HepG2 (cell line): ENCODE measurements around the gene RABL6. TPM values are rescaled to one million over a fixed set of nuclear protein-coding genes. Genes with fewer than 3 reads are reported as not detected.

Experiments
- CBFB ChIP-seq: sonication (generic); formaldehyde crosslinking; IDR thresholded peaks from 2 replicates; pipeline ENCODE4 v1.4.0; 2020; ENCODE audit warnings: missing genetic modification reagents
- HES4 ChIP-seq: sonication (generic); formaldehyde crosslinking; IDR thresholded peaks from 2 replicates; pipeline ENCODE4 v1.9.0; 2021; ENCODE audit warnings: mild to moderate bottlenecking, missing genetic modification reagents, borderline replicate concordance
- HNF4A ChIP-seq: sonication (generic); formaldehyde crosslinking; IDR thresholded peaks from 2 replicates; pipeline ENCODE4 v1.4.0; 2020; ENCODE audit warnings: missing genetic modification reagents
- ISX ChIP-seq: sonication (generic); formaldehyde crosslinking; conservative IDR thresholded peaks from 2 replicates; pipeline ENCODE4 v1.5.0; 2020; ENCODE audit warnings: missing genetic modification reagents
- KDM5A ChIP-seq: fragments of 200-600 bp; sonication (generic); IDR thresholded peaks from 2 replicates; pipeline ENCODE4 v1.7.0; 2018; ENCODE audit warnings: antibody characterized with exemption, mild to moderate bottlenecking, low read length, borderline replicate concordance
- MIER2 ChIP-seq: IDR thresholded peaks from 2 replicates; pipeline ENCODE4 v1.6.1; 2016; ENCODE audit warnings: missing biosample characterization, missing genetic modification reagents
- SNAPC4 ChIP-seq: sonication (generic); formaldehyde crosslinking; IDR thresholded peaks from 2 replicates; pipeline ENCODE4 v1.4.0; 2020; ENCODE audit warnings: mild to moderate bottlenecking, missing genetic modification reagents
- SPEN ChIP-seq: sonication (generic); formaldehyde crosslinking; IDR thresholded peaks from 2 replicates; pipeline ENCODE4 v1.5.1; 2020; ENCODE audit warnings: low read depth, mild to moderate bottlenecking, missing genetic modification reagents
- ZBTB14 ChIP-seq: sonication (generic); formaldehyde crosslinking; IDR thresholded peaks from 2 replicates; pipeline ENCODE4 v1.4.0; 2020; ENCODE audit warnings: missing genetic modification reagents
- ZFX ChIP-seq: sonication (generic); formaldehyde crosslinking; IDR thresholded peaks from 2 replicates; pipeline ENCODE4 v1.4.0; 2020; ENCODE audit warnings: mild to moderate bottlenecking, low read depth, missing genetic modification reagents, moderate library complexity
- ZMYM4 ChIP-seq: sonication (generic); formaldehyde crosslinking; IDR thresholded peaks from 2 replicates; pipeline ENCODE4 v1.8.1; 2023; ENCODE audit warnings: mild to moderate bottlenecking, missing genetic modification reagents
- ZNF232 ChIP-seq: sonication (generic); formaldehyde crosslinking; IDR thresholded peaks from 2 replicates; pipeline ENCODE4 v1.4.0; 2020; ENCODE audit warnings: missing genetic modification reagents, borderline replicate concordance
- ZNF446 ChIP-seq: sonication (generic); formaldehyde crosslinking; IDR thresholded peaks from 2 replicates; pipeline ENCODE4 v1.5.0; 2020; ENCODE audit warnings: mild to moderate bottlenecking, missing genetic modification reagents
- ZNF598 ChIP-seq: sonication (generic); formaldehyde crosslinking; IDR thresholded peaks from 2 replicates; pipeline ENCODE4 v1.5.1; 2020; ENCODE audit warnings: mild to moderate bottlenecking, missing genetic modification reagents, borderline replicate concordance
- ZNF768 ChIP-seq: sonication (generic); formaldehyde crosslinking; IDR thresholded peaks from 2 replicates; pipeline ENCODE4 v1.4.0; 2020; ENCODE audit warnings: missing genetic modification reagents
- ZNF781 ChIP-seq: sonication (generic); formaldehyde crosslinking; IDR thresholded peaks from 2 replicates; pipeline ENCODE4 v1.5.1; 2020; ENCODE audit warnings: borderline replicate concordance, mild to moderate bottlenecking, missing genetic modification reagents; ENCODE audit errors: not compliant biosample characterization
- polyA plus RNA-seq, 8 experiments: library from polyadenylated mRNA; depleted of rRNA in 3 of 8; stranded (reverse) in 7 of 8; unstranded in 1 of 8; fragments of >200 nt; fragmentation: Illumina TruSeq in 4 of 8; extraction: Trizol in 4 of 8; gene quantifications; 2 replicates each; pipeline versions ENCODE4 v1.2.1 to v1.2.3, GENCODE V29; 2011 to 2016; ENCODE audit warnings: low read depth in 4 of 8, missing spikeins in 1 of 8, mixed read lengths in 1 of 8; ENCODE audit not compliant: insufficient read depth in 1 of 8
- total RNA-seq, 5 experiments: library from RNA; depleted of rRNA; stranded (reverse); fragments of >200 nt; fragmentation: Illumina TruSeq; extraction: Trizol; gene quantifications; 2 replicates each; pipeline ENCODE4 v1.2.3, GENCODE V29; 2016; ENCODE audit warnings: low read depth in 1 of 5
- TF ChIP-seq, protein P1 (sequence below): conservative IDR thresholded peaks from 2 replicates; pipeline ENCODE4 v1.6.1; 2018; ENCODE audit warnings: missing genetic modification reagents
- TF ChIP-seq, protein P2 (sequence below), 2 experiments: sonication (generic) in 1 of 2; formaldehyde crosslinking in 1 of 2; IDR thresholded peaks; 2 replicates each; pipeline versions ENCODE4 v1.4.0 to v1.6.1; 2018 to 2020; ENCODE audit warnings: missing genetic modification reagents in 2 of 2, borderline replicate concordance in 1 of 2, low read depth in 1 of 2, mild to moderate bottlenecking in 1 of 2, missing biosample characterization in 1 of 2

Gene RABL6
- total and polyA plus RNA-seq, 2 of the 13 experiments (the other 11 are each of a cell fraction or from before 2014, with no cell fraction given) = 81.5 to 125 TPM

DNA sequence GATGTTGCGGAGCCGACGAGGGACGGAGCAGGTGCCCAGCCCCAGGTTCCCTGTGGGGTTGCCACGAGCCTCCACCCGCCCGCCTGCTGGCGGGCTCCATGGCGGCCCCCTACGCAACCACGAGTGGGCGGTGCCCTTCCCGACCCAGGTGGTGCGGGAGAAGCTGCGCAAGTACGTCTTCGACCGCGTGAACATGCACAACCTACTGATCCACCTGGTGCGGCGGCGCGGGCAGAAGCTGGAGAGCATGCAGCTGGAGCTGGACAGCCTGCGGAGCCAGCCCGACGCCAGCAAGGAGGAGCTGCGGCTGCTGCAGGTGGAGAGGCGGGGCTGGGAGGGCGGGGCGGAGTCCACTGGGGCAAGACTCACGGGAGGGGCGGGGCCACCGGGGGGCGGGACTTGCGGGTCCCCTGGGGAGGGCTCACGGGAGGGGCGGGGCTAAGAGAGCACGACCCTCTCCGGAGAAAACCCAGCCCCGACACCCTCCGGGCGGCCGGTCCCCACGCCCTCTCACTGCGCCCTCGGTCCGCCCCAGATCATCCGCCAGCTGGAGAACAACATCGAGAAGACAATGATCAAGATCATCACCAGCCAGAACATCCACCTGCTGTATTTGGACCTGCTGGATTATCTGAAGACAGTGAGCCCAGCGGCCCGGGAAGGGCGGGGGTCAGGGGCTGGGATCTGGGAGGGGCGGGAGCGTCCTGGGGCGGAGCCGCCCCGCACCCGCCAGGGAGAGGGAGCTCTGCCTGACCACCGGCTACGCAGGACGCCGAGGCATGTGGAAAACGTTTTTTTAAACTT is 7.7 kb upstream of the RABL6 start (continued):
- TF ChIP-seq ZBTB14 (CRISPR knock-in tag) (peak; percentile 44; the same call in 1 of the 2 replicates), KDM5A (peak; percentile 75; the same call in 1 of the 2 replicates), HNF4A (CRISPR knock-in tag) (no peak), ZMYM4 (peak; percentile 4; the same call in 1 of the 2 replicates), HES4 (CRISPR knock-in tag) (peak; percentile 81), CBFB (CRISPR knock-in tag) (0 out of 2 replicates have a peak, but pooled peaks have one; percentile 22), MIER2 (CRISPR knock-in tag) (no peak), ZNF232 (CRISPR knock-in tag) (0 out of 2 replicates have a peak, but pooled peaks have one; percentile 33), ZNF446 (CRISPR knock-in tag) (peak; percentile 88; the same call in 1 of the 2 replicates), ZNF781 (peak; percentile 81), SPEN (CRISPR knock-in tag) (peak; percentile 52; the same call in 1 of the 2 replicates), ISX (CRISPR knock-in tag) (peak; percentile 75; the same call in 1 of the 2 replicates), ZNF768 (CRISPR knock-in tag) (0 out of 2 replicates have a peak, but pooled peaks have one; percentile 0), SNAPC4 (CRISPR knock-in tag) (peak; percentile 29; the same call in 1 of the 2 replicates), ZNF598 (CRISPR knock-in tag) (no peak), ZFX (peak; percentile 33; the same call in 1 of the 2 replicates)
- TF ChIP-seq, protein P1, sequence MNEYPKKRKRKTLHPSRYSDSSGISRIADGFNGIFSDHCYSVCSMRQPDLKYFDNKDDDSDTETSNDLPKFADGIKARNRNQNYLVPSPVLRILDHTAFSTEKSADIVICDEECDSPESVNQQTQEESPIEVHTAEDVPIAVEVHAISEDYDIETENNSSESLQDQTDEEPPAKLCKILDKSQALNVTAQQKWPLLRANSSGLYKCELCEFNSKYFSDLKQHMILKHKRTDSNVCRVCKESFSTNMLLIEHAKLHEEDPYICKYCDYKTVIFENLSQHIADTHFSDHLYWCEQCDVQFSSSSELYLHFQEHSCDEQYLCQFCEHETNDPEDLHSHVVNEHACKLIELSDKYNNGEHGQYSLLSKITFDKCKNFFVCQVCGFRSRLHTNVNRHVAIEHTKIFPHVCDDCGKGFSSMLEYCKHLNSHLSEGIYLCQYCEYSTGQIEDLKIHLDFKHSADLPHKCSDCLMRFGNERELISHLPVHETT (CRISPR knock-in tag) = peak; percentile 30; the same call in 1 of the 2 replicates
- TF ChIP-seq, protein P2, sequence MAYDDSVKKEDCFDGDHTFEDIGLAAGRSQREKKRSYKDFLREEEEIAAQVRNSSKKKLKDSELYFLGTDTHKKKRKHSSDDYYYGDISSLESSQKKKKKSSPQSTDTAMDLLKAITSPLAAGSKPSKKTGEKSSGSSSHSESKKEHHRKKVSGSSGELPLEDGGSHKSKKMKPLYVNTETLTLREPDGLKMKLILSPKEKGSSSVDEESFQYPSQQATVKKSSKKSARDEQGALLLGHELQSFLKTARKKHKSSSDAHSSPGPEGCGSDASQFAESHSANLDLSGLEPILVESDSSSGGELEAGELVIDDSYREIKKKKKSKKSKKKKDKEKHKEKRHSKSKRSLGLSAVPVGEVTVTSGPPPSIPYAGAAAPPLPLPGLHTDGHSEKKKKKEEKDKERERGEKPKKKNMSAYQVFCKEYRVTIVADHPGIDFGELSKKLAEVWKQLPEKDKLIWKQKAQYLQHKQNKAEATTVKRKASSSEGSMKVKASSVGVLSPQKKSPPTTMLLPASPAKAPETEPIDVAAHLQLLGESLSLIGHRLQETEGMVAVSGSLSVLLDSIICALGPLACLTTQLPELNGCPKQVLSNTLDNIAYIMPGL (CRISPR knock-in tag; IDR thresholded peaks at IDR 0.05; ENCODE audit: borderline replicate concordance in 1 of 2, low read depth in 1 of 2) = peak in 1 of 2 experiments; percentile 38; a peak in 2 of 4 replicates
